Psoas muscle (tissue), 8 donors: ENCODE results near the gene OGA. TPM values are rescaled to one million over a fixed set of nuclear protein-coding genes. Genes with fewer than 3 reads are reported as not detected.

ENCODE experiments used
- ATAC-seq, 4 donors: fragments of 200-7000 bp; cut with Tn5 transposase; one replicate each; pipeline ENCODE4 v1.9.1; 2020; ENCODE audit warnings: moderate library complexity in 3 of 4, mild to moderate bottlenecking in 2 of 4
- DNase-seq, 2 donors: peaks; one replicate each; pipeline ENCODE4 v3.0.0-alpha.2; 2020
- H3K27ac ChIP-seq: fragments of 200-600 bp; one replicate; pipeline ENCODE4 v1.8.0; 2022
- H3K27me3 ChIP-seq, 3 donors: fragments of 200-600 bp in 1 of 3; one replicate each; pipeline versions ENCODE4 v1.6.1 to v1.8.0; 2013 to 2022; ENCODE audit warnings: low read length in 2 of 3, mild to moderate bottlenecking in 2 of 3, moderate library complexity in 1 of 3; ENCODE audit not compliant: insufficient read depth in 3 of 3
- H3K36me3 ChIP-seq, 2 donors: fragments of 200-600 bp in 1 of 2; one replicate each; pipeline versions ENCODE4 v1.6.1 to v1.8.0; 2013 to 2022; ENCODE audit warnings: low read depth in 1 of 2, mild to moderate bottlenecking in 1 of 2, moderate library complexity in 1 of 2; ENCODE audit not compliant: insufficient read depth in 1 of 2
- H3K4me1 ChIP-seq: fragments of 200-600 bp; one replicate; pipeline ENCODE4 v1.8.0; 2022
- H3K4me3 ChIP-seq: fragments of 200-600 bp; one replicate; pipeline ENCODE4 v1.8.0; 2022; ENCODE audit warnings: mild to moderate bottlenecking
- H3K9me3 ChIP-seq: fragments of 200-600 bp; one replicate; pipeline ENCODE4 v1.8.0; 2022
- WGBS, 3 donors: extraction: QIAGEN DNeasy Blood & Tissue Kit; methylation state at CpG; one replicate each; pipeline versions ENCODE4 v1.1.6 to v1.1.7; 2013; 5-methylcytosine and 5-hydroxymethylcytosine counted together
- intact Hi-C, 2 donors: fragments of 100-400 bp; cut with DNase I; formaldehyde crosslinking; loops; one replicate each; pipeline versions ENCODE4 v1.11.0 to v1.14.2; 2022
- polyA plus RNA-seq, 3 donors: library from polyadenylated mRNA; stranded (reverse); fragments of 200-250 nt; gene quantifications; one replicate each; pipeline ENCODE4 v1.2.3, GENCODE V29; 2013
- total RNA-seq, 4 donors: library from RNA; stranded (reverse); fragmentation: NEBNext Ultra II Directional in 2 of 4; extraction: Animal tissue kit (Norgen Biotek cat#: 25700) in 2 of 4; gene quantifications; one replicate each; pipeline versions ENCODE4 v1.2.1 to v1.2.4, GENCODE V29; 2021 to 2023
- TF ChIP-seq, protein P1 (sequence below): fragments of 200-600 bp; IDR thresholded peaks from one replicate; pipeline ENCODE4 v1.8.0; 2022; ENCODE audit warnings: antibody characterized with exemption
- donor health status: healthy with polysubstance abuse.
- donor health status: DM: no; HTN: no; CAD: no; lungs with moderate emphysema.
- donor health status: Bipolar disorder and iron deficiency.
- donor health status: healthy.
- donor health status: DM: yes; HTN: yes; CAD: no.
- donor health status: DM: no; HTN: no; CAD: no.
- donor health status: DM: no; HTN: no; CAD: no.
- donor health status: DM: yes; HTN: yes; CAD: no.

The OGA gene
- total and polyA plus RNA-seq, 7 donors, result 12.0 to 59.8 (median 56.2) TPM

DNA sequence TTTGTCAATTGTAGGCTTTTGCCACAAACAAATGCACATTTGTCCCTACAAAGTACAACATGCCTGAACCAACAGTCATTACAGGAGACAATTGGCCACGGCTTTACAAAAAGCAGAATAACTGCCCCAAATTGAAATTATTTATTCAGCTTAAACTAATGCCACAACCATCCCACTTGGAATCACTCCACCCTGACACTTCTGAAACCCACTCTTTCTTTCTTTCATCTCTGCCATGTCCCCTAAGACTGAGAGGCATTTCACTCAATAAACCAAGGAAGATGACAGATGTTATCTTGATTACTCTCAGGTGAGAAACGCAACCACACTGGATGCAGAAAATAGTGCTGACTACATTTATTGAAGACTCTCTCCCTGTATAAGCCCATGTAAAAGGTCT, 32.4 kb downstream of the OGA start:
- H3K27ac ChIP-seq, result no peak overlapping the region
- peaks cover 12 to 71% of the 10 kb centered on the region in 2 donors for H3K36me3 ChIP-seq
- DNase-seq (no peak), ATAC-seq (no peak)
- H3K4me3 ChIP-seq, result no peak overlapping the region
- H3K27me3 ChIP-seq, result no peaks in the 10 kb centered on the region
- peaks cover 25% of the 10 kb centered on the region for H3K4me1 ChIP-seq
- intact Hi-C loops, result no loop called here
- WGBS, 3 donors, result 69 to 86% (median 86%) methylated on average over 2 of the region's 2 CpGs
- H3K9me3 ChIP-seq, result no peaks in the 10 kb centered on the region
- TF ChIP-seq, protein P1, sequence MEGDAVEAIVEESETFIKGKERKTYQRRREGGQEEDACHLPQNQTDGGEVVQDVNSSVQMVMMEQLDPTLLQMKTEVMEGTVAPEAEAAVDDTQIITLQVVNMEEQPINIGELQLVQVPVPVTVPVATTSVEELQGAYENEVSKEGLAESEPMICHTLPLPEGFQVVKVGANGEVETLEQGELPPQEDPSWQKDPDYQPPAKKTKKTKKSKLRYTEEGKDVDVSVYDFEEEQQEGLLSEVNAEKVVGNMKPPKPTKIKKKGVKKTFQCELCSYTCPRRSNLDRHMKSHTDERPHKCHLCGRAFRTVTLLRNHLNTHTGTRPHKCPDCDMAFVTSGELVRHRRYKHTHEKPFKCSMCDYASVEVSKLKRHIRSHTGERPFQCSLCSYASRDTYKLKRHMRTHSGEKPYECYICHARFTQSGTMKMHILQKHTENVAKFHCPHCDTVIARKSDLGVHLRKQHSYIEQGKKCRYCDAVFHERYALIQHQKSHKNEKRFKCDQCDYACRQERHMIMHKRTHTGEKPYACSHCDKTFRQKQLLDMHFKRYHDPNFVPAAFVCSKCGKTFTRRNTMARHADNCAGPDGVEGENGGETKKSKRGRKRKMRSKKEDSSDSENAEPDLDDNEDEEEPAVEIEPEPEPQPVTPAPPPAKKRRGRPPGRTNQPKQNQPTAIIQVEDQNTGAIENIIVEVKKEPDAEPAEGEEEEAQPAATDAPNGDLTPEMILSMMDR, result no peak

DNA sequence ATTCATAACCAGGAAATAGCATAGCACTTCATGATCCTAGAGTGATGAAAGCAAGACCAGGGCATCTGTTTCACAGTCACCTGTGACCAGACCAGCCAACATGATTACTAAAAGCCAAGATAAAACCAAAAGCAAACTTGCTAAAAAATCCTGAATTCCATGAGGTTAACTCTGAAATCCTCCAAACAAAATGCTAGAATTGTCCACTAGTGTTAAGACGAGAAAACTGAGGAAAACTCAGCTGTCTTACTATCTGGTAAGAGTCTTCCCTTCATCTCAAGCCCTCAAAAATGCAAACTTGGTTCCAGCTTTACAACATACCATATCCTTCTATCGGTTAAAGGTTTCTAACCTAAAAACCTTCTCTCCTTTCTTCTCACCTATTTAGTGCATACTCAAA, 33.7 kb downstream of the OGA start:
- no peak for DNase-seq
- H3K4me1 ChIP-seq, result peaks cover 33% of the 10 kb centered on the region
- peaks cover 0 to 2% (median 0%) of the 10 kb centered on the region in 3 donors for H3K27me3 ChIP-seq
- TF ChIP-seq, protein P1, result no peak
- intact Hi-C loops, result no loop called here
- H3K27ac ChIP-seq, result no peak overlapping the region
- no peak for ATAC-seq
- no peaks in the 10 kb centered on the region for H3K9me3 ChIP-seq
- peaks cover 12 to 58% of the 10 kb centered on the region in 2 donors for H3K36me3 ChIP-seq
- no peak overlapping the region for H3K4me3 ChIP-seq
- WGBS, 3 donors, result 82 to 87% (median 87%) methylated on average over 2 of the region's 2 CpGs

DNA sequence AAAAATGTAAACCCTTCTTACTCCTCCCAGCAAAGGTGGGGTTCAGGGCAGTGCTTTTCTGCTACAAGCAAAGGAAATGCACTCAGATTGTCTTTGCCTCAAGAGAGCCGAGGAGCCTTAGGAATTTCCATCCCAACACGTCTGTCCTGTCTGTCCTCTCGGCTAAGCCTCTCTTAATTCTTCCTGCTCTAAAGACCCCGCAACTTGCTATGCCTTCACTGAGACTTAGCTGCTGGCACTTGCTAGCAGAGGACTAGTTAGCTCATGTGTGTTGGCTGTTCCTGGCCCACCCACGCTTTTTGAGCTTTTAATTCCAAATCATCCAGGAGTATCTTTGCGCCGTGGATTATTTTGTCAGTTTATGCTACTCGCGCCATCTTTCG, 34.5 kb downstream of the OGA start:
- H3K36me3 ChIP-seq, result peaks cover 10 to 50% of the 10 kb centered on the region in 2 donors
- 46 to 53% (median 50%) methylated on average over 10 of the region's 10 CpGs for WGBS, 3 donors
- ATAC-seq (no peak), DNase-seq (no peak)
- peaks cover 39% of the 10 kb centered on the region for H3K4me1 ChIP-seq
- H3K9me3 ChIP-seq, result no peaks in the 10 kb centered on the region
- H3K4me3 ChIP-seq, result peak overlapping the region; percentile 86
- peak overlapping the region; percentile 46 for H3K27ac ChIP-seq
- intact Hi-C loops, result no loop called here
- TF ChIP-seq, protein P1, result no peak
- peaks cover 0 to 11% (median 4%) of the 10 kb centered on the region in 3 donors for H3K27me3 ChIP-seq

DNA sequence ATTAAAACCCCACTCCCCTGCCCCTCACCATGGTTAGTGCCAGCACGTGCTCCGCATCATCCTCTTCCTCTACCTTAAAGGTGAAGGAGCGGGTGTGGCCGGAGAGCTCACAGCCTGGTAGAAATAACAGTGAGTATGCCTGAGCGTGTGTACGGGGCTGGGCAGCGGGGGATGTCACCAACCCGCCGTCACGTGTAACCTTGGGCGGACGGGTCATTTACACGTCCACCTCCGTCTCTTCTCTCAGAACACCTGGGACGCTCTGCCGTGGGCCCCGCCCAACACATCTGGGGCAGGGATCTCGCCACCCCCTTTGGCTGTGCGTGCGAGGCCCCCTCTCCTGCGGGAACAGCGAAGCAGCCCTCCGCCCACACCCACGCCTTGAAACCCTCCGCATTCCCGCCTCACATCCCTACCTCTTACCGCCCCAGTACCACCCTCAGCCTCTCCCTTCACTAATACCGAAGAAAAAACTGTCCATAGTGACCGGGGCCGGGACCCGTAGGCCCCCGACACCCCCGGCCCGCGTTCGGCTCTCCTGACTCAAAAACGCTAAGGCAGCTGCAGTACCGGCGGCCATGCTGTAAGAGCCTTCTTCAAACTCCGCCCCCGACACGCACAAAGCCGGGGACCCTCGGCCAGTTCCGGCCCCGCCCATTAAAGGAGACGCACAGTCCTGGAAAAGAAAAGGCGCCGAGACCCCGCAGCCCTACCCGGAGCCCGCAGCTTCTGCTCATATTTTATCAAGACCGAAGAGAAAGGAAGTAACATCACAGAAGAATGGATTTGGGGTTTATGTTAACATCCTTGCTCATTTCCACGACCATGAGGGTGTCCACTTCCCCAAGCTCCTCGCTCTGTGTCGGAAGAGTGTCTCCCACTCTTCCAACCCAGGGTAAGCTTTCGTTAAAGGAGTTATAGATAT, 35.2 kb downstream of the OGA start, which contains the start of gene NPM3:
Gene NPM3, minus strand, starts transcription at position 636 of the 925 bp plus-strand sequence. Its CDS starts 56 bp downstream, at position 580.
- no peaks in the 10 kb centered on the region for H3K9me3 ChIP-seq
- H3K4me3 ChIP-seq, result peak within 1 kb of the TSS; percentile 86
- H3K36me3 ChIP-seq, result peaks cover 8 to 43% of the 10 kb centered on the region in 2 donors
- intact Hi-C loops, result no loop called here
- peaks cover 39% of the 10 kb centered on the region for H3K4me1 ChIP-seq
- WGBS, 3 donors, result 1 to 2% (median 1%) methylated on average over 57 of the region's 57 CpGs
- ATAC-seq, result peak; percentile 71 to 81 (median 80)
- peaks cover 0 to 17% (median 4%) of the 10 kb centered on the region in 3 donors for H3K27me3 ChIP-seq
- peak within 1 kb of the TSS; percentile 46 for H3K27ac ChIP-seq
- DNase-seq, result peak; percentile 84 to 89
- TF ChIP-seq, protein P1, result no peak
